Loucy (cell line): ENCODE data around the gene PDE5A.

Experiments
- H2AFZ ChIP-seq: fragments of 200-600 bp; sonication (generic); 2 replicates; pipeline ENCODE4 v1.6.0; 2016; ENCODE audit warnings: antibody characterized with exemption, mild to moderate bottlenecking, low read length, moderate library complexity
- H3F3A ChIP-seq: fragments of 200-600 bp; 2 replicates; pipeline ENCODE4 v1.6.0; 2016; ENCODE audit warnings: antibody characterized with exemption, low read depth, mild to moderate bottlenecking
- H3K27me3 ChIP-seq: fragments of 200-600 bp; sonication (generic); 2 replicates; pipeline ENCODE4 v1.6.1; 2014; ENCODE audit warnings: low read length, mild to moderate bottlenecking; ENCODE audit not compliant: insufficient read depth, poor library complexity, severe bottlenecking
- H3K36me3 ChIP-seq: fragments of 200-600 bp; sonication (generic); 2 replicates; pipeline ENCODE4 v1.6.1; 2016; ENCODE audit warnings: low read length; ENCODE audit not compliant: insufficient read depth
- H3K4me1 ChIP-seq: fragments of 200-600 bp; sonication (generic); 2 replicates; pipeline ENCODE4 v1.5.1; 2014; ENCODE audit warnings: low read length, mild to moderate bottlenecking; ENCODE audit not compliant: insufficient read depth, poor library complexity, severe bottlenecking
- H3K4me2 ChIP-seq: fragments of 200-600 bp; sonication (generic); 2 replicates; pipeline ENCODE4 v1.6.0; 2014; ENCODE audit warnings: antibody characterized with exemption, low read length, low read depth, mild to moderate bottlenecking; ENCODE audit not compliant: poor library complexity, severe bottlenecking
- H3K4me3 ChIP-seq: fragments of 200-600 bp; sonication (generic); 2 replicates; pipeline ENCODE4 v1.5.1; 2014; ENCODE audit warnings: low read length, mild to moderate bottlenecking, mixed read lengths; ENCODE audit not compliant: poor library complexity, severe bottlenecking
- H3K79me2 ChIP-seq: fragments of 200-600 bp; sonication (generic); 2 replicates; pipeline ENCODE4 v1.6.1; 2014; ENCODE audit warnings: low read length; ENCODE audit not compliant: insufficient read depth
- H3K9ac ChIP-seq: fragments of 200-600 bp; sonication (generic); 2 replicates; pipeline ENCODE4 v1.6.0; 2014; ENCODE audit warnings: mild to moderate bottlenecking, low read depth, low read length, moderate library complexity; ENCODE audit not compliant: poor library complexity, severe bottlenecking
- H3K9me2 ChIP-seq: fragments of 200-600 bp; sonication (generic); replicated peaks from 2 replicates; pipeline ENCODE4 v1.6.1; 2016; ENCODE audit warnings: low read depth, low read length, mixed read lengths
- H3K9me3 ChIP-seq: fragments of 200-600 bp; sonication (generic); 2 replicates; pipeline ENCODE4 v1.6.1; 2014; ENCODE audit warnings: mild to moderate bottlenecking, antibody characterized with exemption, low read length, low read depth; ENCODE audit not compliant: insufficient read depth
- H4K20me1 ChIP-seq: fragments of 200-600 bp; sonication (generic); 2 replicates; pipeline ENCODE4 v1.6.0; 2014; ENCODE audit warnings: antibody characterized with exemption, low read length, mild to moderate bottlenecking; ENCODE audit not compliant: insufficient read depth, poor library complexity, severe bottlenecking
- CTCF ChIP-seq: fragments of 200-600 bp; sonication (generic); conservative IDR thresholded peaks from 2 replicates; pipeline ENCODE4 v1.5.1; 2014; ENCODE audit warnings: mild to moderate bottlenecking, antibody characterized with exemption, low read length
- EZH2phosphoT487 ChIP-seq: fragments of 200-600 bp; IDR thresholded peaks from 2 replicates; pipeline ENCODE4 v1.6.1; 2018; ENCODE audit warnings: antibody characterized with exemption, mild to moderate bottlenecking, moderate library complexity, borderline replicate concordance

The PDE5A gene

GRCh38 chr4:119597377-119597776, 31.2 kb downstream of the PDE5A start:
- Histone ChIP-seq H3K27me3 (no peaks in the 10 kb centered on the region), H3K4me3 (no peak overlapping the region), H3K4me1 (no peaks in the 10 kb centered on the region), H3K9me2 (no peaks in the 10 kb centered on the region), H3K4me2 (no peak overlapping the region), H2AFZ (no peak overlapping the region), H4K20me1 (no peaks in the 10 kb centered on the region), H3F3A (no peaks in the 10 kb centered on the region), H3K9me3 (no peaks in the 10 kb centered on the region), H3K36me3 (no peaks in the 10 kb centered on the region), H3K79me2 (no peaks in the 10 kb centered on the region), H3K9ac (no peak overlapping the region)
- TF ChIP-seq EZH2phosphoT487 (no peak), CTCF (no peak)

GRCh38 chr4:119593698-119594097, 34.9 kb downstream of the PDE5A start:
- no peak overlapping the region for H3K9ac ChIP-seq
- no peaks in the 10 kb centered on the region for H3K79me2 ChIP-seq
- no peaks in the 10 kb centered on the region for H3K36me3 ChIP-seq
- no peaks in the 10 kb centered on the region for H3K9me2 ChIP-seq
- no peaks in the 10 kb centered on the region for H3K9me3 ChIP-seq
- no peaks in the 10 kb centered on the region for H3K4me1 ChIP-seq
- H3K4me3 ChIP-seq, result no peak overlapping the region
- H3F3A ChIP-seq, result no peaks in the 10 kb centered on the region
- no peaks in the 10 kb centered on the region for H4K20me1 ChIP-seq
- H2AFZ ChIP-seq, result no peak overlapping the region
- no peak overlapping the region for H3K4me2 ChIP-seq
- TF ChIP-seq EZH2phosphoT487, result no peak
- TF ChIP-seq CTCF, result no peak
- no peaks in the 10 kb centered on the region for H3K27me3 ChIP-seq

- H4K20me1 ChIP-seq, result no peaks in the 10 kb centered on the region
- no peak for TF ChIP-seq CTCF
- TF ChIP-seq EZH2phosphoT487, result no peak
Measured at GRCh38 chr4:119592830-119593229, 35.8 kb downstream of the PDE5A start.

More at GRCh38 chr4:119592830-119593229, 35.8 kb downstream of the PDE5A start:
- Histone ChIP-seq H3K9me3 (no peaks in the 10 kb centered on the region), H3K4me1 (no peaks in the 10 kb centered on the region), H3K9ac (no peak overlapping the region), H3K27me3 (no peaks in the 10 kb centered on the region), H3K36me3 (no peaks in the 10 kb centered on the region), H3K4me2 (no peak overlapping the region), H3K4me3 (no peak overlapping the region), H2AFZ (no peak overlapping the region), H3F3A (no peaks in the 10 kb centered on the region), H3K79me2 (no peaks in the 10 kb centered on the region), H3K9me2 (no peaks in the 10 kb centered on the region)
